Astrocyte (in vitro differentiated cells and primary cell): ENCODE data around the gene MCRS1. TPM values are rescaled to one million over a fixed set of nuclear protein-coding genes. Genes with fewer than 3 reads are reported as not detected.

Source experiments
- DNase-seq: peaks from one replicate; pipeline ENCODE4 v3.0.0-alpha.2; 2010; ENCODE audit warnings: low read depth
- FAIRE-seq: peaks from 2 replicates; lab custom pipeline; 2011; peaks lifted over from hg19 to GRCh38; lab: Jason Lieb, UNC
- H2AFZ ChIP-seq: 2 replicates; pipeline ENCODE4 v1.6.0; 2012; ENCODE audit warnings: low read depth, low read length, inconsistent platforms
- H3K27ac ChIP-seq: 2 replicates; pipeline ENCODE4 v1.5.1; 2011; ENCODE audit warnings: low read depth, low read length, inconsistent platforms
- H3K27me3 ChIP-seq: 2 replicates; pipeline ENCODE4 v1.6.0; 2011; ENCODE audit warnings: low read length, inconsistent platforms; ENCODE audit not compliant: insufficient read depth
- H3K36me3 ChIP-seq: 2 replicates; pipeline ENCODE4 v1.5.1; 2011; ENCODE audit warnings: low read length, inconsistent platforms; ENCODE audit not compliant: insufficient read depth
- H3K4me1 ChIP-seq: 2 replicates; pipeline ENCODE4 v1.5.1; 2011; ENCODE audit warnings: low read length, inconsistent platforms; ENCODE audit not compliant: insufficient read depth
- H3K4me2 ChIP-seq: 2 replicates; pipeline ENCODE4 v1.6.0; 2012; ENCODE audit warnings: low read length, inconsistent platforms
- H3K4me3 ChIP-seq: 2 replicates; pipeline ENCODE4 v1.5.1; 2011; ENCODE audit warnings: low read depth, mild to moderate bottlenecking, low read length, inconsistent platforms; ENCODE audit not compliant: insufficient read depth
- H3K79me2 ChIP-seq: 2 replicates; pipeline ENCODE4 v1.6.0; 2012; ENCODE audit warnings: mild to moderate bottlenecking, low read length, inconsistent platforms; ENCODE audit not compliant: insufficient read depth
- H3K9ac ChIP-seq: 2 replicates; pipeline ENCODE4 v1.6.0; 2012; ENCODE audit warnings: mild to moderate bottlenecking, low read length, inconsistent platforms
- H3K9me3 ChIP-seq: 2 replicates; pipeline ENCODE4 v1.5.1; 2012; ENCODE audit warnings: low read depth, mild to moderate bottlenecking, low read length, inconsistent platforms; ENCODE audit not compliant: insufficient read depth
- H4K20me1 ChIP-seq: 2 replicates; pipeline ENCODE4 v1.6.0; 2012; ENCODE audit warnings: low read length, inconsistent platforms; ENCODE audit not compliant: insufficient read depth
- H3K27ac Mint-ChIP-seq: one replicate; pipeline ENCODE4 v1.8.0; 2021; ENCODE audit warnings: mild to moderate bottlenecking, mixed read lengths; ENCODE audit not compliant: unreplicated experiment
- H3K27me3 Mint-ChIP-seq: one replicate; pipeline ENCODE4 v1.8.0; 2021; ENCODE audit warnings: low read depth, mixed read lengths; ENCODE audit not compliant: unreplicated experiment
- H3K36me3 Mint-ChIP-seq: one replicate; pipeline ENCODE4 v1.8.0; 2021; ENCODE audit warnings: low read depth, mixed read lengths; ENCODE audit not compliant: unreplicated experiment
- H3K4me1 Mint-ChIP-seq: one replicate; pipeline ENCODE4 v1.8.0; 2021; ENCODE audit warnings: low read depth, mixed read lengths; ENCODE audit not compliant: unreplicated experiment
- H3K4me3 Mint-ChIP-seq: one replicate; pipeline ENCODE4 v1.8.0; 2021; ENCODE audit warnings: mild to moderate bottlenecking, moderate library complexity, mixed read lengths; ENCODE audit not compliant: unreplicated experiment
- H3K9me3 Mint-ChIP-seq: one replicate; pipeline ENCODE4 v1.8.0; 2021; ENCODE audit warnings: mild to moderate bottlenecking, mixed read lengths; ENCODE audit not compliant: unreplicated experiment
- EZH2 ChIP-seq: IDR thresholded peaks from 2 replicates; pipeline ENCODE4 v1.6.1; 2012; ENCODE audit warnings: mild to moderate bottlenecking, low read length, inconsistent platforms; ENCODE audit not compliant: insufficient read depth
- total RNA-seq: library from RNA; stranded (reverse); gene quantifications from 2 replicates; pipeline ENCODE4 v1.2.1, GENCODE V29; 2021
- TF ChIP-seq, protein P1 (sequence below): IDR thresholded peaks from 2 replicates; pipeline ENCODE4 v1.5.1; 2011; ENCODE audit warnings: low read depth, mild to moderate bottlenecking, inconsistent platforms, low read length, moderate library complexity; ENCODE audit not compliant: insufficient read depth

Gene MCRS1
- total RNA-seq, 1 donor from 2014 or later: 45.2 TPM

DNA sequence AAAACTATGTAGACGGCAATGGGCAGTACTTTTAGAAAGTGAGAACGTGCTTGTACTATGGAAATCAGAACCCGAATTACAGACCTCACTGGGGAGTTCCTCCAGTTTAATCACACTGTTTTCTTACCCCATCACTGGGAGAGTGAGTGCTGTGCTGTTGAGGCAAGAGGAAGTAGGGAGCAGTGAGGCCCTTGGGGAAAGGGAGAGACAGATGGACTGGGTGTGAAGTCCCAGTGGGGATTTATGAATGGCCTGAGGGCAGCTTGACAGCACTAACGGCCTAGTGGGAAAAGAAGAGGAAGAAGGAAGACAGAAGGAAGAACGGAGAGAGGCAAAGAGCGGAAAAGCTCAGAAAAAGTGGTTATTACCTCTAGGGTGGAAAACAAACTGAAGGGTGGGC, 5.7 kb downstream of the MCRS1 start:
- Mint-ChIP-seq H3K27me3 (no peaks in the 10 kb centered on the region), H3K4me1 (peaks cover 9% of the 10 kb centered on the region), H3K27ac (no peak overlapping the region), H3K4me3 (no peak overlapping the region), H3K36me3 (peaks cover 15% of the 10 kb centered on the region), H3K9me3 (no peaks in the 10 kb centered on the region)
- Histone ChIP-seq H3K27me3 (no peaks in the 10 kb centered on the region), H3K27ac (no peak overlapping the region), H3K79me2 (peaks cover 22% of the 10 kb centered on the region), H3K9ac (no peak overlapping the region), H3K9me3 (no peaks in the 10 kb centered on the region), H3K4me1 (peaks cover 7% of the 10 kb centered on the region), H3K4me3 (no peak overlapping the region), H3K36me3 (peaks cover 23% of the 10 kb centered on the region), H2AFZ (no peak overlapping the region), H4K20me1 (peaks cover 3% of the 10 kb centered on the region), H3K4me2 (no peak overlapping the region)
- no peak for FAIRE-seq
- DNase-seq: no peak
- TF ChIP-seq, protein P1, sequence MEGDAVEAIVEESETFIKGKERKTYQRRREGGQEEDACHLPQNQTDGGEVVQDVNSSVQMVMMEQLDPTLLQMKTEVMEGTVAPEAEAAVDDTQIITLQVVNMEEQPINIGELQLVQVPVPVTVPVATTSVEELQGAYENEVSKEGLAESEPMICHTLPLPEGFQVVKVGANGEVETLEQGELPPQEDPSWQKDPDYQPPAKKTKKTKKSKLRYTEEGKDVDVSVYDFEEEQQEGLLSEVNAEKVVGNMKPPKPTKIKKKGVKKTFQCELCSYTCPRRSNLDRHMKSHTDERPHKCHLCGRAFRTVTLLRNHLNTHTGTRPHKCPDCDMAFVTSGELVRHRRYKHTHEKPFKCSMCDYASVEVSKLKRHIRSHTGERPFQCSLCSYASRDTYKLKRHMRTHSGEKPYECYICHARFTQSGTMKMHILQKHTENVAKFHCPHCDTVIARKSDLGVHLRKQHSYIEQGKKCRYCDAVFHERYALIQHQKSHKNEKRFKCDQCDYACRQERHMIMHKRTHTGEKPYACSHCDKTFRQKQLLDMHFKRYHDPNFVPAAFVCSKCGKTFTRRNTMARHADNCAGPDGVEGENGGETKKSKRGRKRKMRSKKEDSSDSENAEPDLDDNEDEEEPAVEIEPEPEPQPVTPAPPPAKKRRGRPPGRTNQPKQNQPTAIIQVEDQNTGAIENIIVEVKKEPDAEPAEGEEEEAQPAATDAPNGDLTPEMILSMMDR: no peak
- no peak for TF ChIP-seq EZH2

- no peak overlapping the region for H2AFZ ChIP-seq
- no peak overlapping the region for H3K27ac ChIP-seq
- Mint-ChIP-seq H3K27me3 (no peaks in the 10 kb centered on the region), H3K27ac (no peak overlapping the region), H3K4me3 (no peak overlapping the region), H3K9me3 (no peaks in the 10 kb centered on the region), H3K36me3 (peaks cover 16% of the 10 kb centered on the region), H3K4me1 (peaks cover 7% of the 10 kb centered on the region)
- no peak for DNase-seq
- no peaks in the 10 kb centered on the region for H3K4me1 ChIP-seq
- H3K4me3 ChIP-seq: no peak overlapping the region
- no peaks in the 10 kb centered on the region for H3K27me3 ChIP-seq
- peaks cover 7% of the 10 kb centered on the region for H3K79me2 ChIP-seq
- FAIRE-seq: no peak
- no peak overlapping the region for H3K4me2 ChIP-seq
- TF ChIP-seq, protein P1: no peak
- TF ChIP-seq EZH2: no peak
- H4K20me1 ChIP-seq: peaks cover 3% of the 10 kb centered on the region
- H3K36me3 ChIP-seq: peaks cover 23% of the 10 kb centered on the region
- H3K9ac ChIP-seq: no peak overlapping the region
- no peaks in the 10 kb centered on the region for H3K9me3 ChIP-seq
Observed at GRCh38 chr12:49560695-49561094, 7.2 kb downstream of the MCRS1 start.

DNA sequence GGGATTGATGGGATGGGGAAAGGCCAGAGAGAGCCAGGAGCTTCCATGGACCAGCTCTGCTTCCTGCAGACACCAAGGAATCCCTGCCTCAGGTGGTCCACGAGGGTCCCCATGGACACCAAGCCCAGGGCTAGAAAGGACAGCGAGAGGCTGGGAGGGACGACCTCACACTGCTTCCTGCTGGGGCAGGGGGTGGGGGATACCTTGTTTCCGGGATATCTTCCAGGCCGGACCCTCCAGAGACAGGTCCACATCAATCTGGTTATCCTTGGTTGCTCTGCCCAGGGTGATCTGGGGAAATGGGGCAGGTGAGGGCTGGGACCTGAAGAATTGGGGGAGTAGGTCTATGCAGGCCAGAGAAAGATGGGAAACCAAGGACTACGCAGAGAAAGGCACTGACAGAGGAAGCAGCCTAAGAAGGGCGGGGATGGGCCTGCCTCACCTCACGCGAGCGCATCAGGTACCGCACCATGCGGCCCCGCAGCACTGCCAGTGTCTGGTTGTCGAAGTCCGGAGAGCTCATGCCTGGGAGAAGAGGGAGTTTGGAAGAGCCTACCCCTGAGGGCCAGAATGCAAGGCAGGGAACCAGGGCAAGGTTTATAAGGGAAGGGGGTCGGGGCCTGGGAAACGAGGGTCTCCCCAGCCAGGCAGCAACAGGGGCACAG, 8.8 kb downstream of the MCRS1 start:
- FAIRE-seq: no peak
- Mint-ChIP-seq H3K36me3 (peaks cover 14% of the 10 kb centered on the region), H3K9me3 (no peaks in the 10 kb centered on the region)

More for the DNA sequence above, 8.8 kb downstream of the MCRS1 start:
- Histone ChIP-seq H3K4me3 (no peak overlapping the region), H4K20me1 (no peaks in the 10 kb centered on the region), H3K27ac (no peak overlapping the region), H3K27me3 (no peaks in the 10 kb centered on the region), H3K4me2 (no peak overlapping the region), H3K36me3 (peaks cover 23% of the 10 kb centered on the region), H3K79me2 (no peaks in the 10 kb centered on the region), H3K4me1 (no peaks in the 10 kb centered on the region), H3K9ac (no peak overlapping the region), H3K9me3 (no peaks in the 10 kb centered on the region), H2AFZ (no peak overlapping the region)
- DNase-seq: no peak
- Mint-ChIP-seq H3K27ac (no peak overlapping the region), H3K27me3 (no peaks in the 10 kb centered on the region), H3K4me1 (no peaks in the 10 kb centered on the region), H3K4me3 (no peak overlapping the region)
- no peak for TF ChIP-seq EZH2
- TF ChIP-seq, protein P1: no peak
